Progenitor cell of endocrine pancreas (in vitro differentiated cells): ENCODE results near the gene TPP2. TPM values are rescaled to one million over a fixed set of nuclear protein-coding genes. Genes with fewer than 3 reads are reported as not detected.

Experiments
- DNase-seq: peaks from one replicate; pipeline ENCODE4 v3.0.0; 2021; ENCODE audit warnings: low spot score; ENCODE audit not compliant: unreplicated experiment
- H3K27ac Mint-ChIP-seq: 2 replicates; pipeline ENCODE4 v1.8.0; 2021; ENCODE audit warnings: mild to moderate bottlenecking, moderate library complexity, mixed read lengths
- H3K27me3 Mint-ChIP-seq: 2 replicates; pipeline ENCODE4 v1.8.0; 2021; ENCODE audit warnings: mixed read lengths
- H3K36me3 Mint-ChIP-seq: 2 replicates; pipeline ENCODE4 v1.8.0; 2022; ENCODE audit warnings: mixed read lengths; ENCODE audit not compliant: insufficient read depth
- H3K4me1 Mint-ChIP-seq: 2 replicates; pipeline ENCODE4 v1.8.0; 2021; ENCODE audit warnings: low read depth, mixed read lengths
- H3K4me3 Mint-ChIP-seq: 2 replicates; pipeline ENCODE4 v1.8.0; 2021; ENCODE audit warnings: low read depth, mild to moderate bottlenecking, moderate library complexity, mixed read lengths
- H3K9me3 Mint-ChIP-seq: 2 replicates; pipeline ENCODE4 v1.8.0; 2021; ENCODE audit warnings: low read depth, mixed read lengths
- CTCF ChIP-seq: fragments of 200-600 bp; sonication (generic); IDR thresholded peaks from one replicate; pipeline ENCODE4 v1.5.0; 2021; ENCODE audit warnings: antibody characterized with exemption, mild to moderate bottlenecking; ENCODE audit not compliant: unreplicated experiment
- total RNA-seq: library from RNA; stranded (reverse); gene quantifications from 2 replicates; pipeline ENCODE4 v1.2.1, GENCODE V29; 2021

TPP2 gene
- total RNA-seq, 1 donor from 2014 or later, result 52.9 TPM

GRCh38 chr13:102698649-102698980 lies 101.8 kb downstream of the TPP2 start:
- no peak for TF ChIP-seq CTCF
- no peak overlapping the region for H3K4me3 Mint-ChIP-seq
- H3K9me3 Mint-ChIP-seq, result peaks cover 9% of the 10 kb centered on the region
- no peaks in the 10 kb centered on the region for H3K4me1 Mint-ChIP-seq
- no peak overlapping the region for H3K27ac Mint-ChIP-seq
- H3K27me3 Mint-ChIP-seq, result no peaks in the 10 kb centered on the region
- DNase-seq, result no peak
- H3K36me3 Mint-ChIP-seq, result no peaks in the 10 kb centered on the region

GRCh38 chr13:102699504-102699903 lies 102.7 kb downstream of the TPP2 start:
- Mint-ChIP-seq H3K27ac (no peak overlapping the region), H3K4me3 (no peak overlapping the region), H3K9me3 (peaks cover 9% of the 10 kb centered on the region), H3K36me3 (no peaks in the 10 kb centered on the region), H3K27me3 (no peaks in the 10 kb centered on the region), H3K4me1 (no peaks in the 10 kb centered on the region)
- TF ChIP-seq CTCF, result no peak
- no peak for DNase-seq

GRCh38 chr13:102700088-102701031 lies 103.6 kb downstream of the TPP2 start:
- H3K9me3 Mint-ChIP-seq, result peaks cover 9% of the 10 kb centered on the region
- no peak overlapping the region for H3K4me3 Mint-ChIP-seq
- no peak for DNase-seq
- no peaks in the 10 kb centered on the region for H3K27me3 Mint-ChIP-seq
- H3K4me1 Mint-ChIP-seq, result no peaks in the 10 kb centered on the region
- no peaks in the 10 kb centered on the region for H3K36me3 Mint-ChIP-seq
- no peak for TF ChIP-seq CTCF
- no peak overlapping the region for H3K27ac Mint-ChIP-seq

GRCh38 chr13:102701331-102701730 lies 104.5 kb downstream of the TPP2 start:
- peaks cover 9% of the 10 kb centered on the region for H3K9me3 Mint-ChIP-seq
- no peaks in the 10 kb centered on the region for H3K27me3 Mint-ChIP-seq
- H3K4me3 Mint-ChIP-seq, result no peak overlapping the region
- no peaks in the 10 kb centered on the region for H3K4me1 Mint-ChIP-seq
- TF ChIP-seq CTCF, result no peak
- no peaks in the 10 kb centered on the region for H3K36me3 Mint-ChIP-seq
- DNase-seq, result no peak
- H3K27ac Mint-ChIP-seq, result no peak overlapping the region

GRCh38 chr13:102702965-102703725 lies 106.4 kb downstream of the TPP2 start:
- Mint-ChIP-seq H3K27ac (no peak overlapping the region), H3K4me3 (no peak overlapping the region), H3K36me3 (no peaks in the 10 kb centered on the region), H3K27me3 (no peaks in the 10 kb centered on the region), H3K4me1 (no peaks in the 10 kb centered on the region), H3K9me3 (peaks cover 9% of the 10 kb centered on the region)
- TF ChIP-seq CTCF, result no peak
- no peak for DNase-seq
